ENCODE results near the gene ASB13.

ASB13 gene

DNA sequence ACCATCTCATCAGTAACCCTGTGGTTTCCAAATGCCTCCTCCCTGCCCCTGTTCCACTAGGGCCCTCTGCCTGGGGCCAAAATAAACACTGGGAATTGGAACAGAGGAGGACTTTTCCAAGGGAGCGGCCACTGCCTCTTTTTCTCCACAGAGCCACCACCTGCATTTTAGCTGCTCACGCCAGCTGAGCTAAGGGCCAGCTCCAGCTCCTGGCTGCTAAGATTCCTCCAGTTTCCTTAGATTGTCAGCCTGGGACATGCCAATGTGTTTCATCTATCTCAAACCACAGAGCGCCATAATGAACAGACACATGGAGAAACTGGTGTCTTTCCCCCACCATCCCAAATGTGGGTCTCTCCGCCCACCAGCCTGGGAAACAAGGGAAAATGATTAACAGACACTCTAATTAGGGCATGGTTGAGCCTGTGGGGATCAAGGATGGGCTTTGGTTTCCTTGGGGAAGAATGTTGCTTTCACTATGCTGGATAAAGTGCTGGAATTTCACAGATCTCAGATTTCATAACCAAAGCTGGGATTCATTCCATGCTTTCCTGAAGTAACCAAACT is 52.2 kb downstream of the ASB13 start:
- H3K4me1 Mint-ChIP-seq = no peaks in the 10 kb centered on the region
- peaks cover 14% of the 10 kb centered on the region for H3K27me3 Mint-ChIP-seq
- DNase-seq (ENCODE audit: low spot score in 2 of 2) (no peak), ATAC-seq (replicated peaks; ENCODE audit: extremely low read depth, poor library complexity, severe bottlenecking) (no peak)
- H3K36me3 Mint-ChIP-seq (ENCODE audit: insufficient read depth) = no peaks in the 10 kb centered on the region
- H3K27ac Mint-ChIP-seq (ENCODE audit: low read depth) = no peak overlapping the region
- H3K4me3 Mint-ChIP-seq = no peak overlapping the region
- no peaks in the 10 kb centered on the region for H3K9me3 Mint-ChIP-seq

DNA sequence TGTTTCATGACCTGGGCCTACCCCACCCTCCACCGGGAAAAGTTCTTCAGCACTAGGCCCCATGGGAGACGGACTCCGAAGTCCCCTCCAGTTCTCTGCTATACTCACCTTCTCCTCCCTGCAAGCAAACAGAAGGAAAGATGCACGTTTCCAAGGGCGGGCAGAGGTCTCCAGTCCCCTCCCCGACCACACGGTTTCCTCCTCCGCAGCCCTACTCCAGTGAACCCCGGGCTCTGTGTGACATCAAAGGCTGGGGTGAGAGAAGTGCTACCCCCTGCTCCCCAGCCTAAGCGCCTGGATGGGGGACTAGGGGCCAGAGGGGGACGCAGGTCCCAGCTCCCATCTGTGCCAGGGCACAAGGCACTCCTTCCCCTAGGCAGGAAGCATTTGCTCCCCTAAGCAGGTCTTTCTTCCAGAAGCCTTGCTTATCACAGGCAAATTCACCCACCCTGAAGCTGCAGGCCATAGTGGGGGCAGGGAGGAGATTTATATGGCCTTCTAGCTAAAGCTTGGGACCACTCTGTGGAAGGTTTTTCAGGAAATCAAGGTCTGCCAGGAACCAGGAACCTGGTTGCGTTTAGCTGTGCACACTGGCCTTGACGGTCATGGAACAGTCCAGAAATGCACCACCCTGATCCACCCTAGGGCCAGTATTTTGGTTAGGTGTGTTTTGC is 52.8 kb downstream of the ASB13 start:
- H3K27me3 Mint-ChIP-seq = peaks cover 11% of the 10 kb centered on the region
- no peaks in the 10 kb centered on the region for H3K9me3 Mint-ChIP-seq
- no peak overlapping the region for H3K4me3 Mint-ChIP-seq
- DNase-seq (ENCODE audit: low spot score in 2 of 2) (no peak), ATAC-seq (replicated peaks; ENCODE audit: extremely low read depth, poor library complexity, severe bottlenecking) (no peak)
- no peak overlapping the region for H3K27ac Mint-ChIP-seq (ENCODE audit: low read depth)
- H3K36me3 Mint-ChIP-seq (ENCODE audit: insufficient read depth) = no peaks in the 10 kb centered on the region
- no peaks in the 10 kb centered on the region for H3K4me1 Mint-ChIP-seq

DNA sequence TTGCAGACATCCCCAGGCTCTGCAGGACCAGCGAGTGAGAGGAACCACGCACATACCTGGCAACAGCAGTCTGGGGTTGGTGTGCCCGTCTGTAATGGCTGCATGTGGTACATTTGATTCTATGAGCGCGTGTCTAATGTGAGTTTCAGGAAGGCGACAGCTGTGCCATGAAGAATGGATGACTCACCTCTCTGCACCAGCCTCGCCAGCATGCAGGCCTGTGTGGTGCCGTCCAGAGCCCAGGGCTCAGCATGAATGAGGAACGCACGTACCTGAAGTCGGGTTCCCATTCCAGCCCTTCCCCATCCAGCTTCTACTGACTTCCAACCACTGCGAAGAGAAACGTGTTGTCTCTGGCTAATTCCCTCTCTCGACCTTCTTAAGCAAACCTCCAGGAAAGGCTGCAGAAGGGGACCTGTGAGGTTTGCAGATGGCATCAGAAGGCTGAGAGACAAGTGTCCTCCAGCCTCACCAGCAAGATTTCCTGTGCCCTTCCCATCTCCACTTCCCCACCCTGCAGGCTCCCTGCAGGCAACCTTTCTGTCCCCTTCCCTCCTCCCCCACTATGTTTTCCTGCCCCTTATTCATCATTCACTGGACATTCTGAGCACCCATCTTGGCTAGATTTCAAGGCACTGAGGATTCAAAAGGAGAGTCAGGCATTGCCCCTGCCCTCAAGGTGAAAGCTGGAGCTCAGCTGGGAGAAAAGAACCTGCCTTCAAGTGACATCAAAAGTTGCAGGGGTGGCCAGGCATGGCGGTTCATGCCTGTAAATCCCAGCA is 54.3 kb downstream of the ASB13 start:
- DNase-seq (ENCODE audit: low spot score in 2 of 2) (no peak), ATAC-seq (replicated peaks; ENCODE audit: extremely low read depth, poor library complexity, severe bottlenecking) (no peak)
- no peak overlapping the region for H3K4me3 Mint-ChIP-seq

DNA sequence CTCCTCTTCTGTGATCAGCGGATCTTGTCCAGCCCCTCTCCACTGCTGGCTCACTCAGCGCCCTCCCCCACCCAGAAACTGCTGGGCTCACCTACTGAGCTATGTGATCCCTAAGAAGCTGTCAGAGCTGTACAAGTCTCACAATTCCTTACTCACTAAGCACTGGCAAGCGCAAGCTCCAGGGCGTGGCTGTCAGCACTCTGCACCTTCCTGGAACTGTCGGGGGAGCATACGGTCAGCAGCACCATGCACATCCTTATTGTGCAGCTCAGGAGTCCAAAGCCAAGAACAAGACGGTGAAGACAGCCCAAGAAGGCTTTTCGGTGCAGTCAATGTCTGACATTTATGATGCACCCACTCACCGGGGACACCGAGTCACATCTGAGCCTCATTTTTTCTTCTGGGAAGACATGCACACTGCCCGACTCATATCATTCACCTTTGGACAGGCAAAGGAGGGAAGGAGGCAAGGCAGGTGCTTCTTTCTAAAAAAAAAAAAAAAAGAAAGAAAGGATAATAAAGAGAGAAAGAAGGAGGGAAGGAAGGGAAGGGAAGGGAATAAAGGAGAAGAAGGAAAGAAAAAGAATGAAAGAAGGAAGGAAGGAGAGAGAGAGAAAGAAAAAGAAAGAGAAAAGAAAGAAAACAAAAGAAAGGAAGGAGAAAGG is 56.3 kb downstream of the ASB13 start:
- DNase-seq (ENCODE audit: low spot score in 2 of 2) (no peak), ATAC-seq (replicated peaks; ENCODE audit: extremely low read depth, poor library complexity, severe bottlenecking) (no peak)
- H3K27me3 Mint-ChIP-seq = peaks cover 23% of the 10 kb centered on the region
- no peak overlapping the region for H3K4me3 Mint-ChIP-seq
- no peaks in the 10 kb centered on the region for H3K36me3 Mint-ChIP-seq (ENCODE audit: insufficient read depth)
- no peaks in the 10 kb centered on the region for H3K9me3 Mint-ChIP-seq
- no peaks in the 10 kb centered on the region for H3K4me1 Mint-ChIP-seq
- H3K27ac Mint-ChIP-seq (ENCODE audit: low read depth) = no peak overlapping the region

More for the DNA sequence above, 54.3 kb downstream of the ASB13 start:
- no peaks in the 10 kb centered on the region for H3K4me1 Mint-ChIP-seq
- H3K36me3 Mint-ChIP-seq (ENCODE audit: insufficient read depth) = no peaks in the 10 kb centered on the region
- H3K27ac Mint-ChIP-seq (ENCODE audit: low read depth) = no peak overlapping the region
- peaks cover 23% of the 10 kb centered on the region for H3K27me3 Mint-ChIP-seq
- no peaks in the 10 kb centered on the region for H3K9me3 Mint-ChIP-seq

DNA sequence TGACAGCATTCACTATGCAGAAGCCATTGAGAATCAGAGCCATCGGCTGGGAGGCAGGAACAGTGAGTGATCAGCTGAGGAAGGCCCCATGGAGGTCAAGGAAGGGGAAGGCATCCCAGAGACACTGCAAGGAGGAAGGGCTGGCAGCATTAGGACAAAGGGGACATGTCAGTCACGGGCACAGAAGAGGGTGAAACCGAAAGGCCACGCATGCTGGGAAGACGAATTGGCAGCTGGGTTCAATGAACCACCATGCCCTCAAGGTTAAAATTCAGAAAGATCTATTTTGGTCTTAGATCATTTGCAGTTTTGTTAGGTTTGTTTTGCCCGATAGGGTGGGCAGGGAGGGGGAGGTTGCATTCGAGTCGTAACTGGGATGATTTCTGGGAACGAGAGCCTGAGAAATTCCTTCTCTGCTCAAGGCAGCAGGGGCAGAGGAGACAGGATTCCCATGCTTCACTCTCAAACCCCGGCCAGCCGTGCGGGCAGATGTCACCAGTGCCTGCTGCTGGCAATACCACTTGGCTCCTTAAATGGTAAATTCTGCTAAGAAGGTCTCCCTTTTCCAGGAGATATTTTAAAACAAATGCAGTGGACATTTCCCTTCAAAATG is 57.7 kb downstream of the ASB13 start:
- Mint-ChIP-seq H3K36me3 (ENCODE audit: insufficient read depth) (no peaks in the 10 kb centered on the region), H3K9me3 (no peaks in the 10 kb centered on the region), H3K27me3 (peaks cover 23% of the 10 kb centered on the region), H3K4me1 (no peaks in the 10 kb centered on the region), H3K27ac (ENCODE audit: low read depth) (no peak overlapping the region), H3K4me3 (no peak overlapping the region)
- DNase-seq (ENCODE audit: low spot score in 2 of 2) = no peak
- ATAC-seq (replicated peaks; ENCODE audit: extremely low read depth, poor library complexity, severe bottlenecking) = no peak

DNA sequence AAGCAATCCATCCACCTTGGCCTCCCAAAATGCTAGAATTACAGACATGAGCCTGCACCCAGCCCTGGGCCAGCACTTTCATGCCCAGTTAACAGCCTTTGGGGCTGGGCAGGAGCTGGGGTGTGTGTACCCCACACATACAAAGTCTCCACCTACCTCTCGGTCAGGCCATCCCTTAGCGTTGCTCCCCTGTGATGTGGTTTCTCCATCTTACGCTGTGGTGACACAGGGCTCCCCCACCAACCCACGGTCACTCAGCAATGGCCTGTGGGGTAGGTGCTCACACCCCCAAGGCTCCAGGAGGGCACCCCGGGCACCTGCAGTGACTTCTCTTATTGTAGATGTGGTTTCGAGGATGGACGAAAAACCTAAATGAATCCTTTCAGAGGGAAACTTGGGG is 58.8 kb downstream of the ASB13 start:
- no peaks in the 10 kb centered on the region for H3K36me3 Mint-ChIP-seq (ENCODE audit: insufficient read depth)
- ATAC-seq (replicated peaks; ENCODE audit: extremely low read depth, poor library complexity, severe bottlenecking) = no peak
- no peak for DNase-seq (ENCODE audit: low spot score in 2 of 2)
- no peak overlapping the region for H3K4me3 Mint-ChIP-seq
- H3K27ac Mint-ChIP-seq (ENCODE audit: low read depth) = no peak overlapping the region
- H3K9me3 Mint-ChIP-seq = no peaks in the 10 kb centered on the region
- no peaks in the 10 kb centered on the region for H3K4me1 Mint-ChIP-seq
- H3K27me3 Mint-ChIP-seq = peaks cover 23% of the 10 kb centered on the region

DNA sequence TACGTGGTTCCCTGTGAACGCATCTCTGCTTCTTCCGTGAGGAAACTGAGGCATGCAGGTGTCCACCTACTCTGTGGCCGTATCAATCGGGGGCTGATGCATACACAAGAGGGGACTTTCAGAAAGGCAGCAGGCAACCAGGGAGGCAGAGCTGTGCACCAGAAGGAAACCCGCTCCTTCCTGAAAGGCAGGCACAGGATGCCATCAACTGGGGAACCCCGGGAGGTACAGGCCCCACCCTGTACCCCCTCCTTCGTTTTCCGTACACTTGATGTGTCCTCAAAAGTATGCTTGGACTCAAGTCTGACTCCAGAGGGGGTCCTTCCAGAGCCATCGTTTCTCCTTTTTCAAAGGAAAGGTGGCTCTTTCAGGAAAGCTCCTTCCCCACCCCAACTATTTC is 59.5 kb downstream of the ASB13 start:
- no peaks in the 10 kb centered on the region for H3K4me1 Mint-ChIP-seq

DNA sequence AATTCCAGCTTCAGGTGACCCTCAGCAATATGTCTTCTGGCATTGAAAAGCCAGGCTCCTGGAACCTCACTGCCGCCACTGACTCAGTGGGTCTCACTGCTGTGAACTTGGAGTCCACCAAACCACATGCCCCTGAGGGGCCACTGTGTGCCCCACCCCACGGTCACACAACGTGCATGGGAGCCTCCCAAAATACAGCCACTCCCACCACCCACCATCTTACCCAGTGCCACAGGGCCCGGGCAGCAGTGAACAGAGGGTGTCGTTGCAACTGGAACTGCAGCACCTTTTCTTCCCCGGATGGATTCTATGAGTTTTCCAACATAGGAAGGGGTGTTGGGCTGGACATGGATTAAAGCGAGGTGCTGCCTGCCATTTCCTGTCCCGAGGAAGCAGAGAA is 60.1 kb downstream of the ASB13 start:
- DNase-seq (ENCODE audit: low spot score in 2 of 2) = no peak
- no peaks in the 10 kb centered on the region for H3K9me3 Mint-ChIP-seq
- H3K27ac Mint-ChIP-seq (ENCODE audit: low read depth) = no peak overlapping the region
- H3K27me3 Mint-ChIP-seq = peaks cover 23% of the 10 kb centered on the region
- no peaks in the 10 kb centered on the region for H3K4me1 Mint-ChIP-seq
- no peaks in the 10 kb centered on the region for H3K36me3 Mint-ChIP-seq (ENCODE audit: insufficient read depth)
- ATAC-seq (replicated peaks; ENCODE audit: extremely low read depth, poor library complexity, severe bottlenecking) = no peak
- H3K4me3 Mint-ChIP-seq = no peak overlapping the region

More for the DNA sequence above, 59.5 kb downstream of the ASB13 start:
- Mint-ChIP-seq H3K36me3 (ENCODE audit: insufficient read depth) (no peaks in the 10 kb centered on the region), H3K9me3 (no peaks in the 10 kb centered on the region), H3K27ac (ENCODE audit: low read depth) (no peak overlapping the region), H3K27me3 (peaks cover 23% of the 10 kb centered on the region), H3K4me3 (no peak overlapping the region)
- ATAC-seq (replicated peaks; ENCODE audit: extremely low read depth, poor library complexity, severe bottlenecking) (no peak), DNase-seq (ENCODE audit: low spot score in 2 of 2) (no peak)

DNA sequence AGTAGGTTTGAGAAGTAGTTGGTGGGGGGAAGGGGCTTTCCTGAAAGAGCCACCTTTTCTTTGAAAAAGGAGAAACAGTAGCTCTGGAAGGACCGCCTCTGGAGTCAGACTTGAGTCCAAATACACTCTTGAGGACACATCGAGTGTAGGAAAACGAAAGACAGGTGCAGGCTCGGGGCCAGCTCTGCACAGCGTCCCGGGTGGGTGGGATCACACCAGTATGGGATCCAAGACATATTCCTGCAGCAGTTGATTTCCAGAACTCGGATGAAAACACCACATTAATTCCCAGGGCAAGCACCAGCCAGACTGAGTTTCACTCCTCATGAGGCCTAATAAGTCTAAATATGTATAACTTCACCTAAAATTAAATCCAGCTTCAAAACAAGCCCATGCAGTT is 61.4 kb downstream of the ASB13 start:
- Mint-ChIP-seq H3K27me3 (peaks cover 18% of the 10 kb centered on the region), H3K27ac (ENCODE audit: low read depth) (no peak overlapping the region), H3K36me3 (ENCODE audit: insufficient read depth) (no peaks in the 10 kb centered on the region), H3K4me3 (no peak overlapping the region), H3K4me1 (no peaks in the 10 kb centered on the region), H3K9me3 (no peaks in the 10 kb centered on the region)
- DNase-seq (ENCODE audit: low spot score in 2 of 2) (no peak), ATAC-seq (replicated peaks; ENCODE audit: extremely low read depth, poor library complexity, severe bottlenecking) (no peak)

DNA sequence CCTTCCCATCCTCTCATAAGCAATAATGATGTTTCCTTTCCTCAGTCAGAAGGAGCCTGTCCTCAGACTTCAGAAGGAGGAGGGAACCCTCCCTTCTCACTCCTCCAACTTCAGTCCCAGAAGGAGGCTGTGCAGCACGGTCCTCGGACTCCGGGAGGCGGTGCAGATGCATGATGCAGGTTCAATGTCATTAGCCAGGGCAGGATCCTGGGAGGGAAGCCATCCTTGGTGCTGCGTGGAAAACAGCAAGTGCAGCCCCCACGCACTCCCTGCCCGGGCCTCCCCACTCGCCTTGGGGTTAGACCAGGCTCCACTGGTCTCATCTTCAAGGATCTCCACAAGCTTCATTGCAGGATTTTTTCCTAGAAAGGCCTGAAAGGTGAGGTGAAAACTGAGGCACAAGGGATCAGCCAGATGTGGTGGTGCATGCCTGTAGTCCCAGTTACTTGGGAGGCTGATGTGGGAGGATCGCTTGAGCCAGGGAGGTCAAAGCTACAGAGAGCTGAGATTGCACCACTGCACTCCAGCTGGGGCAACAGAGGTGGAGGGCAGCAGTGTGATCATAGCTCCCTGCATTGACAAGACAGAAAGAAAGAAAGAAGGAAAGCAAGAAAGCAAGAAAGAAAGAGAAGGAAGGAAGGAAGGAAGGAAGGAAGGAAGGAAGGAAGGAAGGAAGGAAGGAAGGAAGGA is 62.0 kb downstream of the ASB13 start:
- H3K27me3 Mint-ChIP-seq = peaks cover 16% of the 10 kb centered on the region
- no peaks in the 10 kb centered on the region for H3K9me3 Mint-ChIP-seq
- no peak overlapping the region for H3K4me3 Mint-ChIP-seq
- DNase-seq (ENCODE audit: low spot score in 2 of 2) (no peak), ATAC-seq (replicated peaks; ENCODE audit: extremely low read depth, poor library complexity, severe bottlenecking) (no peak)
- H3K27ac Mint-ChIP-seq (ENCODE audit: low read depth) = no peak overlapping the region
- no peaks in the 10 kb centered on the region for H3K4me1 Mint-ChIP-seq
- no peaks in the 10 kb centered on the region for H3K36me3 Mint-ChIP-seq (ENCODE audit: insufficient read depth)

DNA sequence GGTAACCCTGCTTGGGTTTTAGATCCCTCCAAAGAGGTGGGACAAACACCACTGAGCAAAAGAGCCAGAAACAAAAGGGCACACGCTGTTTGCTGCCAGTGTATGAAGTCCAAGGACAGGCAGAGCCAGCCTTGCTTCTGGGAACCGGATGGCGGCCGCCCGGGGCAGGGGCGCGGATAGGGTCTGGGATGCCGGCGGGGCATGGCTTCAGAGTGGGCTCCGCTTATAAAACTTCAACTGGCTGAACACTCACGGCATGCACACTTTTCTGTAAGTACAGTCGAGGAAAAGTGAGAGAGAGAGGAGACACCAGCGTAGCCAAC is 62.6 kb downstream of the ASB13 start:
- Mint-ChIP-seq H3K4me3 (no peak overlapping the region), H3K9me3 (no peaks in the 10 kb centered on the region), H3K27ac (ENCODE audit: low read depth) (no peak overlapping the region), H3K4me1 (no peaks in the 10 kb centered on the region), H3K27me3 (peaks cover 15% of the 10 kb centered on the region), H3K36me3 (ENCODE audit: insufficient read depth) (no peaks in the 10 kb centered on the region)
- no peak for DNase-seq (ENCODE audit: low spot score in 2 of 2)
- ATAC-seq (replicated peaks; ENCODE audit: extremely low read depth, poor library complexity, severe bottlenecking) = no peak

Measured in central memory CD8-positive, alpha-beta T cell (primary cell).